Mucosa of descending colon (tissue), 3 donors: ENCODE data around the gene ADAM15. TPM values are rescaled to one million over a fixed set of nuclear protein-coding genes. Genes with fewer than 3 reads are reported as not detected.

Experiments
- ATAC-seq: fragments of 200-7000 bp; cut with Tn5 transposase; one replicate; pipeline ENCODE4 v1.9.1; 2020; ENCODE audit warnings: mild to moderate bottlenecking, moderate library complexity
- DNase-seq, 3 donors: peaks; one replicate each; pipeline ENCODE4 v3.0.0-alpha.2; 2020
- H3K36me3 ChIP-seq: fragments of 200-600 bp; one replicate; pipeline ENCODE4 v1.8.0; 2021; ENCODE audit warnings: low read depth, mild to moderate bottlenecking
- H3K4me1 ChIP-seq: fragments of 200-600 bp; one replicate; pipeline ENCODE4 v1.8.0; 2021; ENCODE audit warnings: low read depth, mild to moderate bottlenecking
- H3K4me3 ChIP-seq: fragments of 200-600 bp; one replicate; pipeline ENCODE4 v1.8.0; 2021; ENCODE audit warnings: mild to moderate bottlenecking
- H3K9me3 ChIP-seq: fragments of 200-600 bp; one replicate; pipeline ENCODE4 v1.8.0; 2021; ENCODE audit warnings: mild to moderate bottlenecking
- intact Hi-C, 2 donors: fragments of 100-400 bp; cut with DNase I in 1 of 2; cut with micrococcal nuclease in 1 of 2; formaldehyde crosslinking; loops; one replicate each; pipeline versions ENCODE4 v1.11.0 to v1.11.1; 2022; cut with DNase I, micrococcal nuclease
- total RNA-seq, 3 donors: library from RNA; stranded (reverse); fragmentation: NEBNext Ultra II Directional in 2 of 3; extraction: Animal tissue kit (Norgen Biotek cat#: 25700) in 2 of 3; gene quantifications; one replicate each; pipeline versions ENCODE4 v1.2.1 to v1.2.4, GENCODE V29; 2021 to 2023
- TF ChIP-seq, protein P1 (sequence below): fragments of 200-600 bp; IDR thresholded peaks from one replicate; pipeline ENCODE4 v1.8.0; 2022; ENCODE audit warnings: antibody characterized with exemption, mild to moderate bottlenecking
- donor health status: DM: no; HTN: no; CAD: no; lungs with moderate emphysema.
- donor health status: DM: no; HTN: no; CAD: no.
- donor health status: DM: no; HTN: yes; CAD: no.

The ADAM15 gene
- total RNA-seq, 3 donors from 2014 or later = 71.8 to 148 (median 79.7) TPM

DNA sequence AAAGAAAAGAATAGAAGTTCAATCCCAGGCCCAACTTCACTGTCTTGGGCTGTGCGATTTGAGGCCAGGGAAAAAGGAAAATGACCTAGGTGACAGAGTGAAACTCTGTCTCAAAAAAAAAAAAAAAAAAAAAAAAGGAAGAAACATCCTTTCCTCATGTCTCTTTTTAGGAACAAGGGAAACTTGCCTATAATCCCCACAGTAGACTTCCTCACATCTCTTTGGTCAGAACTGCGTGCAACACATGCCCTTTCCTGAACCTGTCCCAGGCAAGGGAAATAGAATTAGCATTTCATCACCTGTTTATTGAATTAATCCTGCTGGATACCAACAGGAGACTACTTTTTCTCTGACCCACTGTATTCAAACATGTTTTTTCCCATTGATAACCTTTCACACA, 15.2 kb upstream of the ADAM15 start:
- DNase-seq = no peak
- H3K36me3 ChIP-seq = no peaks in the 10 kb centered on the region
- H3K4me3 ChIP-seq = no peak overlapping the region
- peaks cover 15% of the 10 kb centered on the region for H3K4me1 ChIP-seq
- no peaks in the 10 kb centered on the region for H3K9me3 ChIP-seq
- intact Hi-C loops = no loop called here
- TF ChIP-seq, protein P1, sequence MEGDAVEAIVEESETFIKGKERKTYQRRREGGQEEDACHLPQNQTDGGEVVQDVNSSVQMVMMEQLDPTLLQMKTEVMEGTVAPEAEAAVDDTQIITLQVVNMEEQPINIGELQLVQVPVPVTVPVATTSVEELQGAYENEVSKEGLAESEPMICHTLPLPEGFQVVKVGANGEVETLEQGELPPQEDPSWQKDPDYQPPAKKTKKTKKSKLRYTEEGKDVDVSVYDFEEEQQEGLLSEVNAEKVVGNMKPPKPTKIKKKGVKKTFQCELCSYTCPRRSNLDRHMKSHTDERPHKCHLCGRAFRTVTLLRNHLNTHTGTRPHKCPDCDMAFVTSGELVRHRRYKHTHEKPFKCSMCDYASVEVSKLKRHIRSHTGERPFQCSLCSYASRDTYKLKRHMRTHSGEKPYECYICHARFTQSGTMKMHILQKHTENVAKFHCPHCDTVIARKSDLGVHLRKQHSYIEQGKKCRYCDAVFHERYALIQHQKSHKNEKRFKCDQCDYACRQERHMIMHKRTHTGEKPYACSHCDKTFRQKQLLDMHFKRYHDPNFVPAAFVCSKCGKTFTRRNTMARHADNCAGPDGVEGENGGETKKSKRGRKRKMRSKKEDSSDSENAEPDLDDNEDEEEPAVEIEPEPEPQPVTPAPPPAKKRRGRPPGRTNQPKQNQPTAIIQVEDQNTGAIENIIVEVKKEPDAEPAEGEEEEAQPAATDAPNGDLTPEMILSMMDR = no peak
- ATAC-seq = no peak

DNA sequence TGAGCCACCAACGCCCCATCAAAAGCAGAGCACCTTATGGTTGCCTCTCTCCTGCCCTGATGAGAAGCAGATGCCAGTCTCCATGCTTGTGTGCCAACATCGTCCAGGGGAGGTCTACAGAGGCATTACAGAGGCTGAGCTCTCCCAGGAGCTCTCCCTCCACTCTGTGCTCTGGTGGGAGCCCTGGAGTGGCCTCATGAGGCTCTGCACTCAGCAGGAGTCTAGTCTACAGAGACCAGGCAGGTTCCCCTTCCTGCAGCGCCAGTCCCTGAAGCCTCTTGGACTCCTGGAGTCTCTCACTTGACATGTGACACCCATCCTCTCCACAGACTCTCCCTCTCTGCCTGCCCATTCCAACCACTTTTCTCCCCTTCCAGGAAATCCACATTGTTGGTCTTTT, 14.1 kb upstream of the ADAM15 start:
- TF ChIP-seq, protein P1 = no peak
- ATAC-seq (no peak), DNase-seq (no peak)
- peaks cover 15% of the 10 kb centered on the region for H3K4me1 ChIP-seq
- H3K4me3 ChIP-seq = no peak overlapping the region
- no peaks in the 10 kb centered on the region for H3K9me3 ChIP-seq
- no peaks in the 10 kb centered on the region for H3K36me3 ChIP-seq
- intact Hi-C loops = no loop called here

DNA sequence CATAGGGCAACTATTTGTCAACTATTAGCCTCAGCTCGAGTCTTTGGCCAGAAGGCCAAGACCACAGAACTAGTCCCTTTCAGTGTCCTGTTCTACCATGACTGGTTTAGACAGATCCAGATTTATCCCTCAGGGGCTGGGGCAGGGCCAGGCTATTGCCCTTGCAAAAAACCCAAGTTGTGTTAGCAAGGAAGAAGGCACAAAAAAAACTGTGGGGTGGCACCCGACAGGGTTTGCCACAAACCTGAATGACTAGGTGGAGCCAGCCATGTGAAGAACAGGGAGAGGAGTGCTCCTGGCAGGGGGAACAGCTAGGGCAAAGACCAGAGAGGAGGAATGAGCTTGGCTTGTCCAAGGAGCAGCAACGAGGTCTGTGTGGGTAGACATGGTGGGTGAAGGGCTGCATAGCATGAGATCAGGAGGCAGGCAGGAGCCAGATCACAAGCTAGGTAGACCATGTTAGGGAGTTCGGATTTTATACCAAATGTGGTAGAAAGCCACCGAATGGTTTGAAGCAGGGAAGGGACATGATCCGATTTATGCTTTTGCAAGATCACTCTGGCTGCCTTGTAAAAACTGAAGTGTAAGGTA, 13.2 kb upstream of the ADAM15 start:
- H3K36me3 ChIP-seq = no peaks in the 10 kb centered on the region
- H3K4me1 ChIP-seq = peaks cover 17% of the 10 kb centered on the region
- H3K4me3 ChIP-seq = no peak overlapping the region
- ATAC-seq = peak; percentile 65
- H3K9me3 ChIP-seq = no peaks in the 10 kb centered on the region
- TF ChIP-seq, protein P1 = no peak
- DNase-seq = peak in 2 of 3 donors; percentile 55 to 63
- intact Hi-C loops = no loop called here

DNA sequence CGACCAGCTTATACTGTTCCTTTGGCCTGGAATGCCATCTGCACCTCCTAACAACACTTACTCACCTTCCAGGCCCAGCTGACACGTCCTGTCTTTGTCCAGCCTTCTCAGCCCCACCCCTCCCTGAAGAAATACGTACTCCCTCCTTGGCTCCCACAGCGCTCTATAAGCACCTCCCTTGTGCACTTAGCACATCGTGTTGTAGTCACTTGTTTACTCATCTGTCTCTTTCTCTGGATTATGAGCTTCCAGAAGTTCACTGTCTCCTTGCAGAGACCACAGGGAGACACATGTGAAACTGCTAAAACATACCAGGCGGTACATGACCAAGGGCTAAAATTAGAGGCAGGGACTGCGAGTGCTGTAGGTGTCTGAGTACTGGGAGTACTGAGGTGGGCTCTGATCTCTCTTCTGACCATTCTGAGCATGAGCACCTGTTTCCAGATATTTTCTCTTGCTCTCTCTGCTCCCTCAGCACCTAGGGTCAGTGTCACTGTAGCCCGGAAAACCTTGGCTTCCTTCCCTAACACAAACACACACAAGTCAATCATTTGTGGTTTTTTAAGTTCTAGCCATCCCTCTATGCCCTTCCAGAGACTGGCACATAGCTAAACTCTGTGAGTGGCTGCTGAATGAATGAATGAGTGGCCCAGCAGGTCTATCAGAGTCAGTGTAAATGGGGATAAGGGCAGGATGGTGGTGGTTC, 12.4 kb upstream of the ADAM15 start:
- Histone ChIP-seq H3K4me3 (no peak overlapping the region), H3K36me3 (no peaks in the 10 kb centered on the region), H3K4me1 (peaks cover 20% of the 10 kb centered on the region), H3K9me3 (no peaks in the 10 kb centered on the region)
- TF ChIP-seq, protein P1 = no peak
- intact Hi-C loops = no loop called here
- DNase-seq (peak in 2 of 3 donors; percentile 64 to 76), ATAC-seq (peak; percentile 92)

DNA sequence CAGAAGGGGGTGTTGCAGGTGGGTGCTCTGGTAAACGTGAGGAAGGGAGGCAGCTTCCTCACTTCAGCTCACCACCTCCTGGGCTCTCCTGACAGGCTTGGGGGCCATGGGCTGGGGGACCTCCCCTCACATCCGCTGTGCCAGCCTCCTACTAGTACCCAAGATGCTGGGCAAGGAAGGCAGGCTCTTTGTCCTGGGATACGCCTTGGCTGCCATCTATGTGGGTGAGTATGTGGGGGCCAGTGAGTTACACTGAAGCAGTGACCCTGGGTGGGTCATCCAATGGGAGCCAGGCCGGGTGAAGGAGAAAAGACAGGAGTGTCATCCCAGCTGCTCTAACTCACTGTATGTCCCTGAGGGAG, 11.8 kb upstream of the ADAM15 start:
- ATAC-seq = no peak
- no peak overlapping the region for H3K4me3 ChIP-seq
- H3K9me3 ChIP-seq = no peaks in the 10 kb centered on the region
- peaks cover 25% of the 10 kb centered on the region for H3K4me1 ChIP-seq
- DNase-seq = no peak
- TF ChIP-seq, protein P1 = no peak
- intact Hi-C loops = no loop called here
- H3K36me3 ChIP-seq = no peaks in the 10 kb centered on the region
